ENCODE measurements around the gene SULF2.
A peak's percentile ranks its signal among the peaks of the same experiment; 100 is the strongest.

The SULF2 gene

GRCh38 chr20:47694021-47694818 lies 91.1 kb downstream of the SULF2 start:
- no peak for TF ChIP-seq CTCF (IDR thresholded peaks at IDR 0.05; ENCODE audit: low read depth, low read length, missing control alignments)
- Histone ChIP-seq H3K36me3 (replicated peaks) (no peaks in the 10 kb centered on the region), H3K27me3 (replicated peaks) (no peaks in the 10 kb centered on the region), H3K4me3 (ENCODE audit: low read depth, low read length) (no peak overlapping the region), H3K27ac (no peak overlapping the region)
- DNase-seq: no peak
- in situ Hi-C loops (cut with HindIII; ENCODE audit: low pct_ligation_motif_present, low sequenced_read_pairs): loop anchor here (25.0 kb wide), 1 partner anchor 918 kb away; no protein-coding TSS in a partner anchor

- TF ChIP-seq CTCF (IDR thresholded peaks at IDR 0.05; ENCODE audit: low read depth, low read length, missing control alignments): no peak
- Histone ChIP-seq H3K27me3 (replicated peaks) (no peaks in the 10 kb centered on the region), H3K27ac (no peak overlapping the region), H3K36me3 (replicated peaks) (no peaks in the 10 kb centered on the region), H3K4me3 (ENCODE audit: low read depth, low read length) (no peak overlapping the region)
- in situ Hi-C loops (cut with HindIII; ENCODE audit: low pct_ligation_motif_present, low sequenced_read_pairs): loop anchor here (25.0 kb wide), 1 partner anchor 921 kb away; no protein-coding TSS in a partner anchor
- DNase-seq: peak; percentile 34
These were observed 93.7 kb downstream of the SULF2 start for GRCh38 chr20:47691625-47692024.

- in situ Hi-C loops (cut with HindIII; ENCODE audit: low pct_ligation_motif_present, low sequenced_read_pairs): loop anchor here (25.0 kb wide), 1 partner anchor 923 kb away; no protein-coding TSS in a partner anchor
- no peak for DNase-seq
These were observed 95.5 kb downstream of the SULF2 start for GRCh38 chr20:47689731-47690130.

GRCh38 chr20:47688385-47689381 lies 96.6 kb downstream of the SULF2 start:
- no peak overlapping the region for H3K27ac ChIP-seq
- H3K36me3 ChIP-seq (replicated peaks): no peaks in the 10 kb centered on the region
- no peak overlapping the region for H3K4me3 ChIP-seq (ENCODE audit: low read depth, low read length)
- peak; percentile 55 for DNase-seq
- TF ChIP-seq CTCF (IDR thresholded peaks at IDR 0.05; ENCODE audit: low read depth, low read length, missing control alignments): no peak
- in situ Hi-C loops (cut with HindIII; ENCODE audit: low pct_ligation_motif_present, low sequenced_read_pairs): loop anchor here (25.0 kb wide), 1 partner anchor 924 kb away; no protein-coding TSS in a partner anchor
- no peaks in the 10 kb centered on the region for H3K27me3 ChIP-seq (replicated peaks)

More at GRCh38 chr20:47689731-47690130, 95.5 kb downstream of the SULF2 start:
- H3K27ac ChIP-seq: no peak overlapping the region
- no peaks in the 10 kb centered on the region for H3K27me3 ChIP-seq (replicated peaks)
- no peak for TF ChIP-seq CTCF (IDR thresholded peaks at IDR 0.05; ENCODE audit: low read depth, low read length, missing control alignments)
- H3K36me3 ChIP-seq (replicated peaks): no peaks in the 10 kb centered on the region
- H3K4me3 ChIP-seq (ENCODE audit: low read depth, low read length): no peak overlapping the region

GRCh38 chr20:47687095-47687987 lies 97.9 kb downstream of the SULF2 start:
- no peak for TF ChIP-seq CTCF (IDR thresholded peaks at IDR 0.05; ENCODE audit: low read depth, low read length, missing control alignments)
- Histone ChIP-seq H3K36me3 (replicated peaks) (no peaks in the 10 kb centered on the region), H3K4me3 (ENCODE audit: low read depth, low read length) (no peak overlapping the region), H3K27ac (peak overlapping the region; percentile 75), H3K27me3 (replicated peaks) (no peaks in the 10 kb centered on the region)
- DNase-seq: no peak
- in situ Hi-C loops (cut with HindIII; ENCODE audit: low pct_ligation_motif_present, low sequenced_read_pairs): loop anchor here (25.0 kb wide), 1 partner anchor 925 kb away; no protein-coding TSS in a partner anchor
